ENCODE results near the gene YTHDF2.
"Not testable (repeated sequence)": the region's sequence is repeated elsewhere in the genome, so short reads cannot be mapped to it uniquely, and the experiment has no call there.

YTHDF2 gene

DNA sequence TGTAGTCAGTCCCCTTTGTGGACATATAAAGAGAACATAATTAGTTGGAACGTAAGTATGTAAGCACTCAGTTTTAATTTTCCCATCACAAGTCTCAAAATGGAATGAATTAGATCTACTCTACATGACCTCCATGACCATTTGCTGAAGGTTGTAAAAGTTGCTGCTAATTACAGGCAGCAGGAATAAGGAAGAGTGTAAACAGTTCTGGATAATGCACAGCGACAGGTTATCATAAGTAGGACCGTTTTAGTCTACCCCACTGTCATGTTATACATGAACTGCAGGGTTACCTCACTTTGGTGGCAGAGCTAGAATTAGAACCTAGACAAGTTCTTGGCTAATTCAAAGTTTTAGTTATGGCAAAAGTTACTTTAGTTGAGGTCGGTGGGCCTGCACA is 21.7 kb downstream of the YTHDF2 start:
- no peak for DNase-seq (ENCODE audit: low read depth in 3 of 3, low spot score in 1 of 3)

GRCh38 chr1:28759257-28759656 is 22.5 kb downstream of the YTHDF2 start:
- no peak for DNase-seq (ENCODE audit: low read depth in 3 of 3, low spot score in 1 of 3)

DNA sequence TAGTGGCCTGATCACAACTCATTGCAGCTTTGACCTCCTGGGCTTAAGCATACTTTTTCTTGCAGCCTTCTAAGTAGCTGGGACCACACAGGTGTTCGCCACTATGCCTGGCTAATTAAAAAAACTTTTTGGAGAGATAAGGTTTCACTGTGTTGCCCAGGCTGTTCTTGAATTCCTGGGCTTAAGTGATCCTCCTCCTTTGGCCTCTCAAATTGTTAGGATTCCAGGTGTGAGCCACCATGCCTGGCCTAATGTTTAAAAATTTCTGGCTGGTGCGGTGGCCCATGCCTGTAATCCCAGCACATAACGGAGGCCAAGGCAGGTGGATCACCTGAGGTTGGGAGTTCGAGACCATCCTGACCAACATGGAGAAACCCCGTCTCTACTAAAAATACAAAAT is 24.4 kb downstream of the YTHDF2 start:
- DNase-seq (ENCODE audit: low read depth in 3 of 3, low spot score in 1 of 3): no peak

DNA sequence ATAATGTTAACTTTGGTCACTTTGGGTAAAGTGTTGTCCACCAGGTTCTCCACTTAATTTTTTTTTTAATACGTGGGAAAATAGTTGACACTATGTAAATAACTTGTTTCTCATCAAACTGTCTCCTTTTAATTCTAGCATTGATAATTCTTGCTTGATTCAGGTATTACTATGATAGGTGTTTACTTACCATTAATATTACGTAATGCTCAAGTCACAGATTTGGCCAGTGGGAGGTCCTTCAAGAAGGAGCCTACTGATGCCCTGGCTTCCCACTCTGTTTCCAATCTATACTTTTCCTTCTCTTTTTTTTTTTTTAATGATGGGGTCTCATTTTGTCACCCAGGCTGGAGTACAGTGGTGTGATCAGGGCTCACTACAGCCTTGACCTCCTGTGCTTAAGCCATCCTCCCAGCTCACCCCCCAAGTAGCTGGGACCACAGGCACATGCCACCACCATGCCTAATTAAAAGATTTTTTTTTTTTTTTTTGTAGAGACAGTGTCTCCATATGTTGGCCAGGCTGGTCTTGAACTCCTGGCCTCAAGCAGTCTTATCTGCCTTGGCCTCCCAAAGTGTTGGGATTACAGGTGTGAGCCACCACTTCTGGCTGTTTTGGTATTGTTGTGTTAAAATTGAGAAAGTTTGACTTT is 29.9 kb downstream of the YTHDF2 start:
- DNase-seq (ENCODE audit: low read depth in 3 of 3, low spot score in 1 of 3): no peak

- no peak for DNase-seq (ENCODE audit: low read depth in 3 of 3, low spot score in 1 of 3)
Observed at GRCh38 chr1:28770601-28771165, 33.9 kb downstream of the YTHDF2 start.

DNA sequence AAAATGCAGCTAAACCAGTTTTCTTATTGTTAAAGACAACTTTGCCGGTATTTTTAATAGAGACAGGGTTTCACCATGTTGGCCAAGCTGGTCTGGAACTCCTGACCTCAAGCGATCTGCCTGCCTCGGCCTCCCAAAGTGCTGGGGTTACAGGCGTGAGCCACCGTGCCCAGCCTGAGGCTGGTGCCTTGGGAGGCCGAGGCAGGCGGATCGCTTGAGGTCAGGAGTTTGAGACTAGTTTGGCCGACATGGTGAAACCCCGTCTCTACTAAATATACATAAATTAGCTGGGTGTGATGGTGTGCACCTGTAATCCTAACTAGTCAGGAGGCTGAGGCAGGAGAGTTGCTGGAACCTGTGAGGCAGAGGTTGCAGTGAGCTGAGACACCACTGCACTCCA is 35.2 kb downstream of the YTHDF2 start:
- DNase-seq (ENCODE audit: low read depth in 3 of 3, low spot score in 1 of 3): not testable (repeated sequence)

GRCh38 chr1:28773105-28773504 is 36.4 kb downstream of the YTHDF2 start:
- DNase-seq (ENCODE audit: low read depth in 3 of 3, low spot score in 1 of 3): no peak

GRCh38 chr1:28775121-28775942 is 38.6 kb downstream of the YTHDF2 start:
- DNase-seq (ENCODE audit: low read depth in 3 of 3, low spot score in 1 of 3): peak; percentile 9 to 34 (median 18)

DNA sequence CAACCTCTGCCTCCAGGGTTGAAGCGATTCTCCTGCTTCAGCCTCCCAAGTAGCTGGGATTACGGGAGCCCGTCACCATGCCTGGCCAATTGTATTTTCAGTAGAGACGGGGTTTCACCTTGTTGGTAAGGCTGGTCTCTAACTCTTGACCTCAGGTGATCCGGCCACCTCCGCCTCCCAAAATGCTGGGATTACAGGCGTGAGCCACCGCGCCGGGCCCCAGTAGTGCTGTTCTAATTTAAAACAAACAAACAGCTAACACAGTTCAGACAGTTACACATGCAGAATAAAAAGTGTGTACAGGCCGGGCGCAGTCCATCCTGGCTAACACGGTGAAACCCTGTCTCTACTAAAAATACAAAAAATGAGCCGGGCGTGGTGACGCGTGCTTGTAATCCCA is 39.6 kb downstream of the YTHDF2 start:
- DNase-seq (ENCODE audit: low read depth in 3 of 3, low spot score in 1 of 3): no peak

DNA sequence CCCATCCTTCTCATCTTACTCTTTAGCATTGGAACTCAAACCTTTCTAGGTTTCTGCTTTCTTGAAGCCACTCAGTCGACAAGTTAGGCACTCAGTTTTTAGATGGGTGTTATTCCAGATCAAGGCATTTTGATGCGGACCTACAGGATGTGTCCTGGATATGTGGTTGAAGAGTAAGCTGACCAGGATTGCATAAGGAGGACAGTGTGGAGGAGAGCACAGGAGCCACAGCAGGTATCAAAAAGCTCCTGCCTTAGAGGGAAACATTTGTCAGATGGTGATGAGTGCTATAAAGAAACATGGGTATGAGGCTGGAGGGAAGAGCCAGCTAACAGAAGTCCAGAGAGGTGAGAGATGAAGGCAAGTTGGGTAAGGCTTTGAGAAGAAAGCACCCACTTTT is 41.3 kb downstream of the YTHDF2 start:
- no peak for DNase-seq (ENCODE audit: low read depth in 3 of 3, low spot score in 1 of 3)

GRCh38 chr1:28779751-28780408 is 43.1 kb downstream of the YTHDF2 start:
- no peak for DNase-seq (ENCODE audit: low read depth in 3 of 3, low spot score in 1 of 3)

GRCh38 chr1:28781305-28781704 is 44.6 kb downstream of the YTHDF2 start:
- no peak for DNase-seq (ENCODE audit: low read depth in 3 of 3, low spot score in 1 of 3)

- no peak for DNase-seq (ENCODE audit: low read depth in 3 of 3, low spot score in 1 of 3)
Observed at GRCh38 chr1:28782011-28782410, 45.3 kb downstream of the YTHDF2 start.

DNA sequence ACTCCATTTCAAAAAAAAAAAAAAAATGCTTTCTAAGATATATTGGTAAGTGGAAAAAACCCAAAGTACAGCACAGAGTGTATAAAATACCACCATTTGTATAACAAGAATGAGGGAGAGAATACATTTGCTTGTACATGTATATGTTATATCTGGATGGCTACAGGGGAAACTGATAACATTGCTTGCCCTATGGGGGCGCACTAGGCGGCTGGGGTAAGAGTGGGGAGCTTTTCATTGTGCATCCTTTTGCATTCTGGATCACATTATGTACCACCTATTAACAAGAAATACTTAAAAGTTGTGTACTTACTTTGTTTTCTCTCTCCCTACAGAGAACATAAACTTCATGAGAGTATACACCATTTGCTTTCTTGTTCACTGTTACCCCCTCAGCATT is 46.6 kb downstream of the YTHDF2 start:
- no peak for DNase-seq (ENCODE audit: low read depth in 3 of 3, low spot score in 1 of 3)

- no peak for DNase-seq (ENCODE audit: low read depth in 3 of 3, low spot score in 1 of 3)
Observed at GRCh38 chr1:28789412-28789811, 52.7 kb downstream of the YTHDF2 start.

DNA sequence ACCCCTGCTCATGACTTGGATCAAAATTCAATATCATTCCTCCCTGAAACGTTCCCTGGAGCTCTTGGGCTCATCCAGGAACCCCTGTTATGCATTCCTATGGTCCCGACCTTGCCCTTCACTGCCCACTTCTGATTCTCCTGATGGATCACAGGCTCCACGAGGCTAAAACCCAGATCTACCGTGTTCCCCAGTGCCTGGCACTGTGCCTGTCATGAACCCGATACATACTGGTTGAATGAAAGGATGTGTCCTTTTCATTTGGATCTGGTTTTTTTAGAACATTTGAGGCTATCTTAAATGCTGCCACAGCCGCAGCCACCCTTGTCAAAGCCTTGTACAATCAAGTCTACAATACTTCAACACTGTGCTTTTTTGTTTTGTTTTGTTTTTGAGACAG is 53.1 kb downstream of the YTHDF2 start:
- no peak for DNase-seq (ENCODE audit: low read depth in 3 of 3, low spot score in 1 of 3)

DNA sequence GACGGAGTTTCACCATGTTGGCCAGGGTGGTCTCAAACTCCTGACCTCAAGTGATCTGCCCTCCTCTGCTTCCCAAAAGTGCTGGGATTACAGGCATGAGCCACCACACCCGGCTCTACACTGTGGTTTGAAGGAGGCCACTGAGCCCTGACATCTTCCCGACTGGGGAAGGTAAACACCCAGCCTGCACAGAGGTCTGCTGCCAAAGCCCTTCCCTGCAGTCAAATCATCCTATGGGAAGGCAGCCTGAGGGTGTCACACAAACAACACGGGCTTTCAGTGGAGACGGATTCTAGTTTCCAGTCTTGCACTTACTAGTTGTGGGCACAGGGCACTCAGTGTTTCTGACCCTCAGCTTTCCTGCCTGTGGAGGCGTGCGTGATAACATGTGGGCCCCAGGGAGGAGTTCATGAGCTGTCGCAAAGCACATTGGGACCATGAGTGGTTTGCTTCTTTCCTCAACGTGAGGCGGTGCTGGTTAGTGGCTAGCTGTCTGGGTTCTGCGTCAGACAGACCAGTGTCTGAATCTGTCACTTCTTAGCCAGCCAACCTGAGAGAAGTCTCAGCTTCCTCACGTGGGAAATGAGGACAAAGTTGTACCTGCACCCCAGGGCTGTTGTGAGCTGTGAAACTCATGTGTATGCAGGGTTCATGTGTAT is 53.8 kb downstream of the YTHDF2 start:
- DNase-seq (ENCODE audit: low read depth in 3 of 3, low spot score in 1 of 3): no peak

DNA sequence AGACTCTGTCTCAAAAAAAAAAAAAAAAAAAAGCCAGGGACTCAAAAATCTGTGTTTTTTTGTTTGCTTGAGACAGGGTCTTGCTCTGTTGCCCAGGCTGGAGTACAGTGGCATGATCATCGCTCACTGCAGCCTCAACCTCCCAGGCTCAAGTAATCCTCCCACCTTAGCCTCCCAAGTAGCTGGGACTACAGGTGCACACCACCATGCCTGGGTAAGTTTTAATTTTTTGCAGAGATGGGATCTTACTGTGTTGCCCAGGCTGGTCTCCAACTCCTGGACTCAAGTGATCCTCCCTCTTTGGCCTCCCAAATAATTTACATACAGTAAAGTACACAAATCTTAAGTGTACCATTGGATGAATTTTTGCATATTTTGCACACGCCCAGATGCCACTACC is 55.2 kb downstream of the YTHDF2 start:
- DNase-seq (ENCODE audit: low read depth in 3 of 3, low spot score in 1 of 3): not testable (repeated sequence)

DNA sequence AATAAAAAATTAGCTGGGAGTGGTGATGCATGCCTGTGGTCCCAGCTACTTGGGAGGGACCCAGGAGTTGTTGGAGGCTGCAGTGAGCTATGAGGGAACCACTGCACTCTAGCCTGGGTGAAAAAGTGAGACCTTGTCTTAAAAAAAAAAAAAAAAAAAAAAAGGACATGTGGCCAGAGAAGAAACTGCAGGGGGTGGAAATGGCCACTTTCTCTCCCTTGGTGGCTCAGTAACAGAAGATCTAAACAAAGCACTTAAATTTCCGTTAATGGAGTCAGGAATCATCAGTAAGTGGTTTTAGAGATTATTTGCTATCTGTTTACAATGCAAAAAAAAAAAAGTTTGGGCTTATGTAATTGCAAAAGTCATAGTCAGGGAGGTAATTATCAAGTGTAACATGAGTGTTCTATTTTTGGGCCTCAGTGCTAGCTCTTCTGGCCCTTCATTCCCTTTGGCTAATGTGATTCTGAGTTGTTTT is 55.9 kb downstream of the YTHDF2 start:
- no peak for DNase-seq (ENCODE audit: low read depth in 3 of 3, low spot score in 1 of 3)

GRCh38 chr1:28794582-28794981 is 57.8 kb downstream of the YTHDF2 start:
- not testable (repeated sequence) for DNase-seq (ENCODE audit: low read depth in 3 of 3, low spot score in 1 of 3)
